GM21717 (cell line): Measurements from ENCODE around the gene METTL9.

ENCODE experiments used
- ATAC-seq: cut with Tn5 transposase; IDR thresholded peaks from one replicate; pipeline ENCODE4 v1.9.1; 2021; ENCODE audit warnings: mild to moderate bottlenecking, moderate library complexity; ENCODE audit not compliant: unreplicated experiment

The METTL9 gene

GRCh38 chr16:21703589-21704174 lies 104.3 kb downstream of the METTL9 start:
- ATAC-seq: no peak

- ATAC-seq: no peak
These were observed 104.9 kb downstream of the METTL9 start for GRCh38 chr16:21704266-21704665.

GRCh38 chr16:21704733-21705132 lies 105.4 kb downstream of the METTL9 start:
- no peak for ATAC-seq
